GM19328 (cell line): ENCODE results near the gene MTG2.

ENCODE experiments used
- ATAC-seq: cut with Tn5 transposase; IDR thresholded peaks from one replicate; pipeline ENCODE4 v1.9.1; 2021; ENCODE audit warnings: mild to moderate bottlenecking, moderate library complexity; ENCODE audit not compliant: unreplicated experiment

The MTG2 gene

GRCh38 chr20:62216636-62217566 lies 34.1 kb downstream of the MTG2 start:
- ATAC-seq: no peak

DNA sequence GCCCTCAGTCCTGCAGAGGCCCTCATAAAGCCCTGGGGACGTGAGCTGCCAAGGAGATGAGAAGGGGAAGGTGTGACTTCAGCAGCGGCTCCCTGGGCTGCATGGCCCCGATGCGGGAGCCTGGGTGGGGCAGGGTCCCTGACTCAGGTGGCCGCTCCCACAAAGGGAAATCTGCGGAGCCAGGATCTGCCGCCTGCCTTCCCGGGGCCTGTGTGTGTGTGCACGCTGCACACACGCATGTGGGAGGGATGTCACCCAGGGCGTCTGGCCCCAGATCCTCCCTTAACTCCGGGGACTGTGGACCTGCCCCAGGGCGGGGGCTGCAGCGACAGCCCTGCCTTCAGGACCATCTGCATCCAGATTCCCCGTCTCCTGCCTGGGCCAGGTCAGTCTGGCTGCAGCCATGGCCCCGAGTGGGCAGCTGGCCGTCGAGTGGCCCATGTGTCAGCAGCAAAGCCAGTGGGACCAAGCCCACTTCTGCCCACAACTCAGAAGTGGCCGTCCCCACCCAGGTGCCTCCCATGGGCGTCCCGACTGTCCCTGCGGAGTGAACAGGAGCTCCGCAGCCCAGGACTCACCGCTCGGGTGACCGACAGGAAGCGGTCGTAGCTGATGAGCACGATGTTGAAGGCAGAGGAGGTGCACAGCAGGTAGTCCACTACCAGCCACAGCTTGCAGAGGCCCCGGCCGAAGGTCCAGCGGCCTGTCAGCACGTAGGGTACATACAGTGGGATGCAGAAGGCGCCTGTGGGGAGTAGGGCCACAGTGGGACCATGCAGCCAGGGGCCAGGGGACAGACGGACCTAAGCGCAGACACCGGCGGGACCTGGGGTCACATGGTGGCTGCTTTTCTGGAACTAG lies 35.3 kb downstream of the MTG2 start:
- no peak for ATAC-seq

GRCh38 chr20:62219101-62219991 lies 36.5 kb downstream of the MTG2 start:
- no peak for ATAC-seq

- ATAC-seq: no peak
Measured at GRCh38 chr20:62219992-62220665, 37.3 kb downstream of the MTG2 start, which contains the start of gene HRH3. Gene HRH3, minus strand, starts transcription at chr20:62220278. Its CDS starts 308 bp downstream, at chr20:62219970.

DNA sequence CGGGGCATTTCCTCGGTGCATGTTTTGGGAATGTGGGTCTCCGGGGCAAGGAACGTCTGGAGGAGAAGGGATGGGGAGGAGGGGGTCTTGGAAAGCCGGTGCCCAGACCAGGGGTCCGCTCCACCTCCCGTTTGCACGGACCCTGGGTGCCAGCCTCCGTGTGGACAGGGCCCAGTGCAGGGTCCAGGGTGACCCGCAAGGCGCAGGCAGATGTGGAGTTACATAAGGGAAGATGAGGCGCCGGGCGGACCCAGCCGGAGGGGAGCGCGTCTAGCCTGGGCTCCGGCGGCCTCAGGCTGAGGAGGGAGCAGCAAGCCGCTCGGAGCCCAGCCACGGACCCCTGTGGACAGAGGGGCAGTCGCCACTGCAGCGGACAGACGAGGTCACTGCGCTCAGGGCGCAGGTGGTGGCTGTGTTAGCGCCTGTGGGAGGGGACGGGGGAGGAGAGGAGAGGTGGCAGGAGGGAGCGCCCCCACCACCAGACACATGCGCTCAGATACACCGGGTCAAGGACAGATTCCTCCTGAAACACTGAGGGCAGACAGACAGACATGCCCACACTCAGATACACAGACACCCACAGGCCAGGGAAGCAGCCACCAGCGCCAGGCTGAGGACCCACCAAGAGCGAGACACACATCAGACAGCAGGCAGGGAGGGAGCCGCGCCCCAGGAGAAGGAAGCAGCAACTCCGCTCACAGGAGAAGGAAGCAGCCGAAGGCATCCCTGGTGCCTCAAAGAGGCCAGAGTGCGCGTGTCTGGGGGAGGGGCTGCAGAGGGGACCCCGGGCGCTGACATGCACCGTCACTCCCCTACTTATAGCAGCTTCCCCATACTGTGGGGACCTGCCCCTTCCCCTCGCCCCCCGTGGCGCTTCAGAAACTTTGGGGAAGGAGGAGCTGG lies 38.1 kb downstream of the MTG2 start:
- ATAC-seq: no peak

DNA sequence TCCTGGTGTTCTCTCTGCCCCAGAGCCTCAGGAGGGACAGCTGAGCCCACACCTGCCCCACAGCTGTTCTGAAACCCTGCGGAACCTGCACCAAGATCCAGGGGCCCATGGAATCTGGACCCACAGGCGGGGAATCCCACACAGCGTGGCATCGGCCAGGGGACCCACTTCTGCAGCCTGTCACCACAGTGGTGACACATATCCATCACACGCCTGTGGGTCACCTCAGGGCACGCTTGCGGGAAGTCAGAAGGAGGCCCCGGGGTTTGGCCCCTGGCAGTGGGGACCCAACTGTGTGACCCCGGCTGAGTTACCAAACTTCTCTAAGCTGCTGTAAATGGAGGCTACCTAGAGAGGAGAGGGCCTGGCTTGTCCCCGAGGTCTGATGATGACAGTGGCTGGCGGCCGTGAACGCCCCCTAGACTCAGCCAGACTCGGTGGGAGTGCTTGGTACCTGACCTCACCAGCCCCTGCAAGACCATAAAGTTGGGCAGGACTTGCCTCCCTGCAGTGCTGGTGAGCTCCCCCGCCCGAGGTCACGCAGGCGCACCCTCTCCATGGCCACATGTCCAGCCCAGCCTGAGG lies 39.5 kb downstream of the MTG2 start:
- ATAC-seq: no peak

DNA sequence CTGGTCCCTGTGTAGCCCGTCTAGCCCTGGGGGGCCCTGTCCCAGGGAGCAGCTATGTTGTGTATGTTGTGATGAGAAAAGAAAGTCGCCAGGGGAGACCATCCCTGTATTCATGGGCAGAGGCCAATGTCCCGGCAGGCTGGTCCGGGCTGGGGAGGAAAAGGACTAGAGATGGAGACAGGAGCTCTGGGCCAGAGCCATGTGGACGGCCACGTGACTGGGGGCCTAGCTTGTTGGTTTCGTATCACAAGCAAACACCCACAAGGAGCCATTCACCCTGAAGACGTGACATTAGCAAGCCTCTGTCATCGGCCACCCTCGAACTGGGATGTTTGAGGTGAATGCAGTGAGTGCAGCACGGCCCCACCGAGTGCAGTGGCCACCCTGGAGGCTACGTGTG lies 40.1 kb downstream of the MTG2 start:
- ATAC-seq: no peak

DNA sequence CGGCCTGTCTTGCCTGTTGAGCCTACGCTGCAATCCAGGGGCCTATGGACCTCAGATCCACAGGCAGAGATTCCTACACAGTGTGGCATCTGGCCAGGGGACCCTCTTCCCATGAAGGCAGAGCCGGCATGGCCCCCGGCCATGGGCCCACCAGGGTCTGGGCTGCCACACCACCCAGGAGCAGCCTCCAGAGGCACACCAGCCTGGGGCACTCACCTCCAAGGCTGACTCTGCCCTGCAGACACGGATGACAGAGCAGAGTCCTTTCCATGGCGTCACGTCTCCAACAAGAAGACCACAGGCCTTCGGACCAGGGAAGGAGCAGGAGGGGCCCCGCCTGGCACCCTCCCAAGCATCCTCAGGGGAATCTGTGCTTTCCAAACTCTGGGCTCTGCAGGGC lies 40.7 kb downstream of the MTG2 start:
- no peak for ATAC-seq

DNA sequence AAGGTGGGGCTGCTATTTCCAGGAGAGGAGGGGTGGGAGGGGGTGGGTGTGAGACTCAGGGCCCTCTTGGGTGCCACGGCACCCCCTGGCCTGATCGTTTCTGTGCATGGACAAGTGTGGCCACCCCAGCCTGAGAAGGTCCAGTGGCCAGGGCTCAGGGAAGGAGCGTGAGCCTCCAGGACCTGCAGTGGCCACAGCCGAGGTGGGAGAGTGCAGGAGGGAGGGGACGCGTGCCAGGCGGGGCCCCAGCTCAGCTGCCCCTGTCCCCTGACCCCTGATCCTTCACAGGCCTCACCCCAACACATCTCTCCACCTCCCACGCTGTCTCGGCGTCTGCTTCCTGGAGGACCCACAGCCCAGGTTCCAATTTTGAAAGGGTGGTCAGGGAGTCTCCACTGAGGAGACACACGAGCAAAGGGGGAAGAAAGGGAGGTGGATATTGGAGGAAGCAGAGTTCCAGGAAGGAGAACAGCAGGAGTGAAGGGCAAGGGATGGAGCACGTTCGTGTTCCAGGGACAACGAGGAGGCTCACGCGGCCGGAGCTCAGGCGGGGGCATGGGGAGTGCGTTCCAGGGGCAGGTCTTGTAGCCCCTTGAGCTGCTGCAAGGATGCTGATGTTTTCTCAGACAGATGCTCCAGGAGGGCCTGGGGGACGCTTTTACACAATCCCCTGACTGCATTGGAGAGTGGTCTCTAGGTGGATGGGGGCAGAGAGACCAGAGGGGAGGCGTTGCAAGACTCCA lies 41.5 kb downstream of the MTG2 start:
- no peak for ATAC-seq

DNA sequence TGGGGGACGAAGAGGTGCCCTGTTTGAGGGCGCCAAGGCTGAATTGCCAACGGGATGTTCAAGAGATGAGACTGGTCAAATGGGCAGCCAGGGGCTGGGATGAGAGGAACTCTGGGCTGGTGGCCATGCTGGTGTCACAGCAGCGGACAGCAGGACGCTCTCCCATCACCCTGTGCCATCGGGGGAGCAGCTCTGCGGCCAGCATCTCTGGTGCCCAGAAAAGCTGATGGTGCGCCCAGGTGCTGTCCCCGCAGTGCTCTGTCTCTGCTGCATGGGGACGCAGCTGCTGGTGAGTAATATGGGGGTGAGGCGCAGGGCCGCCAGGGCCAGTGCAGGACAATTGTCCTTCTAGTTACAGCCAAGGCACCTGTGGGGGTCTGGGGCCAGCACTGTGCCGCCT lies 42.2 kb downstream of the MTG2 start:
- no peak for ATAC-seq

- ATAC-seq: no peak
Measured at GRCh38 chr20:62225820-62226635, 43.2 kb downstream of the MTG2 start.

- ATAC-seq: no peak
Measured at GRCh38 chr20:62226707-62227590, 44.1 kb downstream of the MTG2 start.

- no peak for ATAC-seq
Measured at GRCh38 chr20:62227591-62227976, 44.8 kb downstream of the MTG2 start.

- no peak for ATAC-seq
Measured at GRCh38 chr20:62227977-62228958, 45.4 kb downstream of the MTG2 start.

- no peak for ATAC-seq
Measured at GRCh38 chr20:62228982-62229545, 46.2 kb downstream of the MTG2 start.
